Activated B cell treated with CpG ODN at 0.5 μM for 24 hours (primary cell): Measurements from ENCODE around the gene RPRD1B. TPM values are rescaled to one million over a fixed set of nuclear protein-coding genes. Genes with fewer than 3 reads are reported as not detected.

Experiments
- ATAC-seq: fragments of 200-7000 bp; cut with Tn5 transposase; one replicate; pipeline ENCODE4 v1.10.0; 2021; ENCODE audit warnings: low read depth, mild to moderate bottlenecking, moderate library complexity
- CTCF ChIA-PET: fragments of 350-600 bp; sonication (Branson Sonifier 250); formaldehyde crosslinking; loops from one replicate; lab custom pipeline; 2021; ENCODE audit warnings: antibody characterized with exemption; lab: Charles Lee
- POLR2A ChIA-PET: fragments of 350-600 bp; sonication (Branson Sonifier 250); formaldehyde crosslinking; loops from one replicate; lab custom pipeline; 2021; ENCODE audit warnings: antibody characterized with exemption; lab: Charles Lee
- DNase-seq: peaks from one replicate; pipeline ENCODE4 v3.0.0; 2022
- H3K27ac Mint-ChIP-seq: one replicate; pipeline ENCODE4 v1.8.0; 2020; ENCODE audit warnings: mixed read lengths
- H3K27me3 Mint-ChIP-seq: one replicate; pipeline ENCODE4 v1.8.0; 2021; ENCODE audit warnings: mixed read lengths
- H3K36me3 Mint-ChIP-seq: one replicate; pipeline ENCODE4 v1.8.0; 2021; ENCODE audit warnings: low read depth, mixed read lengths
- H3K4me1 Mint-ChIP-seq: one replicate; pipeline ENCODE4 v1.8.0; 2021; ENCODE audit warnings: mixed read lengths
- H3K4me3 Mint-ChIP-seq: one replicate; pipeline ENCODE4 v1.8.0; 2020; ENCODE audit warnings: mild to moderate bottlenecking, mixed read lengths
- H3K9me3 Mint-ChIP-seq: one replicate; pipeline ENCODE4 v1.8.0; 2020; ENCODE audit warnings: mixed read lengths
- intact Hi-C: fragments of 100-400 bp; cut with micrococcal nuclease; formaldehyde crosslinking; loops from one replicate; pipeline ENCODE4 v1.15.1; 2024
- total RNA-seq: library from RNA; stranded (reverse); gene quantifications from 2 replicates; pipeline ENCODE4 v1.2.3, GENCODE V29; 2022
- TF ChIP-seq, protein P1 (sequence below): fragments of 200-600 bp; IDR thresholded peaks from one replicate; pipeline ENCODE4 v1.8.0; 2022; ENCODE audit warnings: antibody characterized with exemption, mild to moderate bottlenecking

Gene RPRD1B
- total RNA-seq, 1 donor from 2014 or later: 38.4 TPM

DNA sequence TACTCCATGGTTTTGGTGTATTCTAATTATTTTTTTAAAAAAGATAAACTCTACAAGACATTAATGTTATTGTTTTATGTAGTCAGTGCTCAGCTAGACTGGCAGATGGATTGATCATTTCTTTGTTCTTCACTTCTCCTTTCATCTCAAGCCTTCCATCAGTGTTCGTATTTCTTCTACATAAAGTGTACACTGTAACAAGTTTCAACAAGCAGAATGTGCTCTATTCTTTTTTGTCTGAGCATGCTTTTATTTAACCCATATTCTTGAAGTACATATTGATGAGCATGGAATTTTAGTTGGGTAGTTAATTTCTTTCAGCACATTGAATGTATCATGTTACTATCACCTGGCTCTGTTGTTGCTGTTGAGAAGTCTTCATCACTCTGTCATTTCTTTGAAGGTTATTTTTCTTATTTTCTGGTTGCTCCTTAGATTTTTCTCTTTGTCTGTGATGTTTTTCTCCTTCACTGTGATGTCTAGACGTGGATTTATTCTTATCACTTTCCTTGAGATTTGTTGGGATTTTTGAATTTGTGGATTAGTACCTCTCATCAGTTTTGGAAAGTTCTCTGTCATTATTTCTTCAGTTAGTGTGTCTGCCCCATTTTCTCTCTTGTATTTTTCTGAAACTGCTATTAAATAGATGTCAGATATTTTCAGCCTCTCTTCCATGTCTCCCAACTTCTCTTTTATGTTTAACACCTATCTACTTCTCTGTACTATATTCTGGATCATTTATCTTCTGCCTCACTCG is 83.0 kb downstream of the RPRD1B start:
- no peaks in the 10 kb centered on the region for H3K9me3 Mint-ChIP-seq
- no peaks in the 10 kb centered on the region for H3K36me3 Mint-ChIP-seq
- DNase-seq (no peak), ATAC-seq (no peak)
- H3K4me1 Mint-ChIP-seq: peaks cover 6% of the 10 kb centered on the region
- intact Hi-C loops: loop anchor here (5.0 kb wide), 1 partner anchor 51 kb away; the partner anchor contains the start of gene TGM2
- CTCF ChIA-PET: interaction anchor here (4.9 kb wide), 1 partner anchor 42 kb away, joined by 51 read pairs; no protein-coding TSS in a partner anchor
- H3K27me3 Mint-ChIP-seq: no peaks in the 10 kb centered on the region
- H3K4me3 Mint-ChIP-seq: no peak overlapping the region
- TF ChIP-seq, protein P1, sequence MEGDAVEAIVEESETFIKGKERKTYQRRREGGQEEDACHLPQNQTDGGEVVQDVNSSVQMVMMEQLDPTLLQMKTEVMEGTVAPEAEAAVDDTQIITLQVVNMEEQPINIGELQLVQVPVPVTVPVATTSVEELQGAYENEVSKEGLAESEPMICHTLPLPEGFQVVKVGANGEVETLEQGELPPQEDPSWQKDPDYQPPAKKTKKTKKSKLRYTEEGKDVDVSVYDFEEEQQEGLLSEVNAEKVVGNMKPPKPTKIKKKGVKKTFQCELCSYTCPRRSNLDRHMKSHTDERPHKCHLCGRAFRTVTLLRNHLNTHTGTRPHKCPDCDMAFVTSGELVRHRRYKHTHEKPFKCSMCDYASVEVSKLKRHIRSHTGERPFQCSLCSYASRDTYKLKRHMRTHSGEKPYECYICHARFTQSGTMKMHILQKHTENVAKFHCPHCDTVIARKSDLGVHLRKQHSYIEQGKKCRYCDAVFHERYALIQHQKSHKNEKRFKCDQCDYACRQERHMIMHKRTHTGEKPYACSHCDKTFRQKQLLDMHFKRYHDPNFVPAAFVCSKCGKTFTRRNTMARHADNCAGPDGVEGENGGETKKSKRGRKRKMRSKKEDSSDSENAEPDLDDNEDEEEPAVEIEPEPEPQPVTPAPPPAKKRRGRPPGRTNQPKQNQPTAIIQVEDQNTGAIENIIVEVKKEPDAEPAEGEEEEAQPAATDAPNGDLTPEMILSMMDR: no peak
- no peak overlapping the region for H3K27ac Mint-ChIP-seq
- POLR2A ChIA-PET: no interaction called here

DNA sequence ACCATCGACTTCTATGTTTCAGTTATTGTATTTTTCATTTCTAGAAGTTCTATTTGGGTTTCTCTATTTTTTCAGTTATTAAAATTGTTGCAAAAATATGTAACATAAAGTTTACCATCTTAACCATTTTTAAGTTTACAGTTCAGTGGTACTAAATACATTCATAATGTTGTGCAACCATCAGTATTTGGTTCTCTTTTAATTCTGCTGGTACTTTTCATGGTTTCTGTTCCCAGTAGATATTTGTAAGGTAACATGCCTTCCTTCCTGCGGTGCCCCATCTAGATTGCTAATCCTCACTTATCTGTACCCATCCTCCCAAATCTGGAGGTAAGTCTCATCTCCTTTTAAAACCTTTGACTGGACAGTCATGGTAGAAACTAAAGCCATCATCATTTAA is 83.7 kb downstream of the RPRD1B start:
- CTCF ChIA-PET: no interaction called here
- DNase-seq: no peak
- H3K27me3 Mint-ChIP-seq: no peaks in the 10 kb centered on the region

DNA sequence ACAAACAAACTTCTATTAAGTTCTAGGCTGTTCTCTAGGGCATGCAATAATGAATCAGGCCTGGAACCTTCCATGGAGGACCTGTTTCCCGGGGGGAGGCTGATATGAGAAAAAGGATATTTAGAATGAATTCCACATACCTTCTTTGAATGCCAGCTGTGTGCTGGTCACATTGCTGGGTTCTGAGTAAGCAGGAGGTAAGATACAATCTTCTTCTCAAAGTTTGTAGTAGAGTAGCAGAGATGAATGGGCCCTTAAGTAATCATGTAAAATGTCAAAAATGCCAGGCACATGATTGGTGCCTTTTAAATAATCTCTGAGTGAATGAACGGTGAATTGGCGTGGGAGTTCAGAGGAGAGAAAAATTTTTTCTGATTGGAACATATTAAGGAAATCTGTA is 84.1 kb downstream of the RPRD1B start:
- intact Hi-C loops: loop anchor here (5.0 kb wide), 1 partner anchor 50 kb away; the partner anchor contains the start of gene TGM2
- Mint-ChIP-seq H3K36me3 (no peaks in the 10 kb centered on the region), H3K9me3 (no peaks in the 10 kb centered on the region), H3K27me3 (no peaks in the 10 kb centered on the region), H3K27ac (no peak overlapping the region), H3K4me1 (peaks cover 6% of the 10 kb centered on the region), H3K4me3 (no peak overlapping the region)
- ATAC-seq: no peak
- TF ChIP-seq, protein P1: no peak
- ChIA-PET POLR2A (no interaction called here), CTCF (no interaction called here)
- no peak for DNase-seq

More for the DNA sequence above, 83.7 kb downstream of the RPRD1B start:
- POLR2A ChIA-PET: no interaction called here
- Mint-ChIP-seq H3K4me1 (peaks cover 6% of the 10 kb centered on the region), H3K4me3 (no peak overlapping the region), H3K9me3 (no peaks in the 10 kb centered on the region), H3K36me3 (no peaks in the 10 kb centered on the region), H3K27ac (no peak overlapping the region)
- TF ChIP-seq, protein P1: no peak
- intact Hi-C loops: loop anchor here (5.0 kb wide), 1 partner anchor 50 kb away; the partner anchor contains the start of gene TGM2
- no peak for ATAC-seq

DNA sequence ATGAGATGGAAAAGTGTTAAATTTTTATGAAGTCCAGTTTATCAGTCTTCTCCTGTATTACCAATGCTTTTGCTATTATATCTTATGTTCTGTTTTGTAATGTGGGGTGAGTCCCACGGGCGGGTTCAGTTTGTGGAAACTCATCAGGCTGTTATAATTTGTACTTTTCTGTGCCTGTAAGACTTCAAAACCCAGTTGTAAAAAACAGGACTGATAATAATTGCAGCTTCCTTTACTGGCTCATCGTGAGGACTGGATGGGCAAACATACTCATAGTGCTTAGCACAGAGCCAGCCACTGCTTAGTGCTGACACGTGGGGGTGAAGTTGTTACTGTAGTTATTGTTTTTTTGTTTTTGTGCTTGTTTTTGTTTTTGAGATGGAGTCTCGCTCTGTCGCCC is 85.9 kb downstream of the RPRD1B start:
- ChIA-PET POLR2A (no interaction called here), CTCF (interaction anchor here (1.1 kb wide), 1 partner anchor 62 kb away, joined by 3 read pairs; no protein-coding TSS in a partner anchor)
- no peaks in the 10 kb centered on the region for H3K27me3 Mint-ChIP-seq
- ATAC-seq (no peak), DNase-seq (no peak)
- H3K4me3 Mint-ChIP-seq: no peak overlapping the region
- peaks cover 4% of the 10 kb centered on the region for H3K4me1 Mint-ChIP-seq
- intact Hi-C loops: loop anchor here (5.0 kb wide), 1 partner anchor 48 kb away; the partner anchor contains the start of gene TGM2
- no peaks in the 10 kb centered on the region for H3K9me3 Mint-ChIP-seq
- no peak overlapping the region for H3K27ac Mint-ChIP-seq
- no peaks in the 10 kb centered on the region for H3K36me3 Mint-ChIP-seq
- TF ChIP-seq, protein P1: no peak

DNA sequence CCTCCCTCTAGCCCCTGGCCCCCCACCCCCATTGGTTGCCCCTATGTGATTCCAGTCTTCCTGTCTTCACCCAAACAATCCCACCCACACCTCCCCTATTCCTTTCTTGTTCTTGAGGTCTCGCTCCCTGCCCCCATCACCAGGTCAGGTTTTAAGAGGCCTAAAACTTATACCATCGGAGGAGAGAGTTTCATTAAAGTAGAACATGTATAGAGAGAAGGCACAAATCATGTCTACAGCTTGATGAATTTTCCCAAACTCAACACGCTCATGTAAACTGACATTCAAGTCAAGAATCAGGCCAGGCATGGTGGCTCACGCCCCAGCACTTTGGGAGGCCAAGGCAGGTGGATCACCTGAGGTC is 87.1 kb downstream of the RPRD1B start:
- CTCF ChIA-PET: no interaction called here

More for the DNA sequence above, 87.1 kb downstream of the RPRD1B start:
- POLR2A ChIA-PET: no interaction called here
- TF ChIP-seq, protein P1: no peak
- no peak overlapping the region for H3K27ac Mint-ChIP-seq
- no peaks in the 10 kb centered on the region for H3K27me3 Mint-ChIP-seq
- H3K4me1 Mint-ChIP-seq: no peaks in the 10 kb centered on the region
- intact Hi-C loops: no loop called here
- no peaks in the 10 kb centered on the region for H3K36me3 Mint-ChIP-seq
- H3K4me3 Mint-ChIP-seq: no peak overlapping the region
- no peaks in the 10 kb centered on the region for H3K9me3 Mint-ChIP-seq
- no peak for ATAC-seq
- DNase-seq: no peak
